Activated T-cell treated with anti-CD3 and anti-CD28 coated beads, Interleukin-2, amount 50 U/mL, for 72 hours (primary cell): ENCODE data around the gene SDCCAG8. TPM values are rescaled to one million over a fixed set of nuclear protein-coding genes. Genes with fewer than 3 reads are reported as not detected.

Source experiments
- ATAC-seq, 2 donors: fragments of 150-1000 bp; cut with Tn5 transposase; replicated peaks in 1 of 2; 2 replicates each; pipeline ENCODE4 v1.10.0; 2021; ENCODE audit warnings: moderate library complexity in 2 of 2, mild to moderate bottlenecking in 1 of 2
- DNase-seq, 2 donors: peaks; one replicate each; pipeline ENCODE4 v3.0.0; 2021 to 2022; ENCODE audit warnings: mixed read lengths in 1 of 2
- H3K27ac Mint-ChIP-seq: one replicate; pipeline ENCODE4 v1.8.0; 2022; ENCODE audit warnings: mild to moderate bottlenecking, moderate library complexity, mixed read lengths
- H3K27me3 Mint-ChIP-seq: one replicate; pipeline ENCODE4 v1.8.0; 2022; ENCODE audit warnings: low read depth, mixed read lengths
- H3K36me3 Mint-ChIP-seq, 2 donors: one replicate each; pipeline ENCODE4 v1.8.0; 2022; ENCODE audit warnings: mixed read lengths in 2 of 2, mild to moderate bottlenecking in 1 of 2; ENCODE audit not compliant: insufficient read depth in 2 of 2
- H3K4me1 Mint-ChIP-seq: one replicate; pipeline ENCODE4 v1.8.0; 2022; ENCODE audit warnings: low read depth, mixed read lengths
- H3K4me3 Mint-ChIP-seq, 2 donors: one replicate each; pipeline ENCODE4 v1.8.0; 2022; ENCODE audit warnings: mild to moderate bottlenecking in 2 of 2, mixed read lengths in 2 of 2, moderate library complexity in 2 of 2
- H3K9me3 Mint-ChIP-seq, 2 donors: one replicate each; pipeline ENCODE4 v1.8.0; 2022; ENCODE audit warnings: mixed read lengths in 2 of 2
- total RNA-seq, 2 donors: library from RNA; stranded (reverse); gene quantifications; one replicate each; pipeline ENCODE4 v1.2.3, GENCODE V29; 2022

Gene SDCCAG8
- total RNA-seq, 2 donors from 2014 or later, result 31.3 to 40.2 TPM

GRCh38 chr1:243434594-243434993, 178.8 kb downstream of the SDCCAG8 start:
- ATAC-seq, result no peak
- no peaks in the 10 kb centered on the region for H3K9me3 Mint-ChIP-seq
- no peak overlapping the region for H3K4me3 Mint-ChIP-seq
- no peak for DNase-seq
- H3K36me3 Mint-ChIP-seq, result peaks cover 0 to 2% of the 10 kb centered on the region in 2 donors
- H3K27ac Mint-ChIP-seq, result no peak overlapping the region
- H3K27me3 Mint-ChIP-seq, result no peaks in the 10 kb centered on the region
- peaks cover 7% of the 10 kb centered on the region for H3K4me1 Mint-ChIP-seq

DNA sequence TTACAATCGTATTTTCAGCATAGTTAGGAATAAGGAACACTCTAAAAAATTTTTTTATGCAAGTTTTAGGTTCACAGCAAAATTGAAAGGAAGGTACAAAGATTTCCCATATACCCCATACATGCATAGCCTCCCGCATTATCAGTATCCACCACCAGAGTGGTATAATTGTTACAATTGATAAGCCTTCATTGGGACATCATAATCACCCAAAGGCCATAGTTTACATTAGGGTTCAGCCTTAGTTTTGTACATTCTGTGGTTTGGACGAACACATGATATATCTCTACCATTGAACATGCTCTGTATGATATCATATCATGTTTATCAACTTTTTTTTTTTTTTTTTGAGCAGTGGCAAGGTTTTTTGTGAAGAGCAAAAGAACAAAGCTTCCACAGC, 180.0 kb downstream of the SDCCAG8 start:
- ATAC-seq (no peak), DNase-seq (no peak)
- H3K27me3 Mint-ChIP-seq, result no peaks in the 10 kb centered on the region
- no peak overlapping the region for H3K27ac Mint-ChIP-seq
- H3K4me3 Mint-ChIP-seq, result no peak overlapping the region
- no peaks in the 10 kb centered on the region for H3K9me3 Mint-ChIP-seq
- H3K4me1 Mint-ChIP-seq, result peaks cover 7% of the 10 kb centered on the region
- no peaks in the 10 kb centered on the region for H3K36me3 Mint-ChIP-seq

DNA sequence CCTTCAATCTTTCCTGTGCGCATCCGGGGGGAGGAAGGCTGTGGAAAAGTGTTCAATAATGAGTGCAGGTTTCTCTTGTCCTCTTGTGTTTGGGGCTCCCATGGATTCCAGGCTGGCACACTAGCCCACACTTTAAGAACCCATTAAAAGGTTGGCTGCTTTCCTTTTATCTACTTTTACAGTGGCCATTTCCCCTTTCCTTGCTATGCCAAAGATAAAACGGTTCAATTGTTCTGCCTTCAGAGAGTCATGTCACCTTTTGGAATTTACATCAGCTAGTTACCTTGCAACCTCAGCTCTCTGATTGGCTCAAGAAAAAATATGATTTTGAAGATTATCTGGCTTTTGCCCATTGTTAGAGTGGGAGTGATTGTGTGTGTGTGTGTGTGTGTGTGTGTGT, 182.3 kb downstream of the SDCCAG8 start:
- H3K4me3 Mint-ChIP-seq, result no peak overlapping the region
- ATAC-seq, result no peak
- H3K36me3 Mint-ChIP-seq, result no peaks in the 10 kb centered on the region
- no peaks in the 10 kb centered on the region for H3K27me3 Mint-ChIP-seq
- no peak overlapping the region for H3K27ac Mint-ChIP-seq
- no peak for DNase-seq
- H3K9me3 Mint-ChIP-seq, result no peaks in the 10 kb centered on the region
- H3K4me1 Mint-ChIP-seq, result peaks cover 7% of the 10 kb centered on the region

- DNase-seq, result no peak
- Mint-ChIP-seq H3K4me3 (no peak overlapping the region), H3K36me3 (no peaks in the 10 kb centered on the region), H3K27me3 (no peaks in the 10 kb centered on the region), H3K27ac (no peak overlapping the region), H3K4me1 (peaks cover 4% of the 10 kb centered on the region), H3K9me3 (no peaks in the 10 kb centered on the region)
- no peak for ATAC-seq
Observed at GRCh38 chr1:243438815-243439214, 183.0 kb downstream of the SDCCAG8 start.

DNA sequence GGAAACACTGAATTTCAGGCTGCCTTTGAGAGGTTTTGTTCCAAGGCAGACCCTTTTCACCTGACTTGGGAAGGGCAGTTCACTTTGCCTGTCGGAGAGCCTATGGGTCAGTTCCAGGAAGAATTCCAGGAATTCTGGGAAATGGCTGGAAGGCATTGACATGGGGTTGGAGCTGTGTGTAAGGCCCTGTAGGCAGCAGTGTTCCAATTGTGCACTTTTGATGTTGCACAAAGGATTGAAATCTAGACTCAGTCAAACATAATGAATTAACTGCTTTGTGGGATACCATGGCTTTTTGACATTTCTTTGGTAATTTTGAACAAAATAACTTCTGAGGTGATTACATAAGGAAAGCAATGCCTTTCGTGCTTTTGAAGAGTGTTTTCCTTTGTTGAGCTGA, 184.6 kb downstream of the SDCCAG8 start:
- Mint-ChIP-seq H3K36me3 (no peaks in the 10 kb centered on the region), H3K9me3 (no peaks in the 10 kb centered on the region), H3K27ac (no peak overlapping the region), H3K27me3 (no peaks in the 10 kb centered on the region), H3K4me1 (no peaks in the 10 kb centered on the region), H3K4me3 (no peak overlapping the region)
- DNase-seq (no peak), ATAC-seq (no peak)

DNA sequence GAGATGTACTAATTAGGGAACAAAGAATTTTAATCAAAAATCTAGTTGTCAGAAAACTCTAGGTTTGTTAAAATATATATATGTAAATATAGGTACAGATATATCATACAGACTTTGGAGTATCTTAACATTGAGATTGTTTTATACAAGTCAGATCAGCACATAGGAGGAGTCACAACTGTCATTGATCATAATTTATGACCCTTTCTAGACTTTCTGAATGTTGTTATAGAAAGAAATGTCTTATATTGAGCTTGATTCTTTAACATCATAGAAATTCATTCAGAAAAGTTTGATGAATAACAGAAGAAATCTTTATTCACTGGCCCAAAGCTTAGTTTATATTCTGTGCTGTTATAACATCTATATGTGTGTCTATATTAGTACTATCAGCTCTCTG, 185.8 kb downstream of the SDCCAG8 start:
- DNase-seq (no peak), ATAC-seq (no peak)
- Mint-ChIP-seq H3K4me1 (no peaks in the 10 kb centered on the region), H3K9me3 (no peaks in the 10 kb centered on the region), H3K36me3 (no peaks in the 10 kb centered on the region), H3K27ac (no peak overlapping the region), H3K4me3 (no peak overlapping the region), H3K27me3 (no peaks in the 10 kb centered on the region)

DNA sequence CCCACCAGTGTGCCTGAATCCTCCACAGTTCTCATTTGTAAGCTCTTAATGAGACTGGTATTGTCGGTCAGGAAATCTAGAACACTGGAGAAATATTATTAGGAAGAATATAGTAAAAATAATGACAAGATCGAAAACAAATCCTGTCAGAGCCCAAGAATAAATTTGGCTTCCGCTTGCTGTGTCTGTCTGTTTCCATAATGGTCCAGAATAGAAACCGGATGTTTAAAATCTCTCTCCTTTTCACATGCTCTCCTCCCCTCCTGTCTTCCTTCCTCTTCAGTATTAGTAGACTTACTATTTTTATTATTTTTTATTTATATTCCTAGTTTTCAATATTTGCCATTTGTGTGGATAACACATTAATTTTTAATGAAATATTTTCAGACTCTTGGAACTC, 187.7 kb downstream of the SDCCAG8 start:
- H3K4me1 Mint-ChIP-seq, result no peaks in the 10 kb centered on the region
- H3K27me3 Mint-ChIP-seq, result no peaks in the 10 kb centered on the region
- no peak overlapping the region for H3K27ac Mint-ChIP-seq
- no peaks in the 10 kb centered on the region for H3K9me3 Mint-ChIP-seq
- DNase-seq (no peak), ATAC-seq (no peak)
- H3K36me3 Mint-ChIP-seq, result no peaks in the 10 kb centered on the region
- no peak overlapping the region for H3K4me3 Mint-ChIP-seq

DNA sequence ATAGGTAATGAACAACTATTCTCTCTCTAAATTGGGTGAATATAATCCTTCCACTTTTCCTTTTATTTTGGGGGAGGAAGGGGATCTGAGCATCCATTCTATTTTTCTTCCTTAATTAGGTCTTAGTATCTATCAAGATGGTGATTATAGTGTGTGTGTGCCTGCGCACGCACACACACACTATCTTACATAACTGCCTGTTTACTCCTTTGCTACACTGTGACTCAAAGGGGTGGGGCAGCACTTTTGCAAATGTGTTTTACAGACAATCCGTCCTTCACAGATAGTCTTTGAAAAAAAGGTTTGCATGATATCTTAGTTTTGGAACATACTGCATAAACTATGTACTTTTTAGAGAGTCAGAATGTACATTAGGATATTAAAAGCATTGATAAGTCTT, 191.5 kb downstream of the SDCCAG8 start:
- DNase-seq, result no peak

DNA sequence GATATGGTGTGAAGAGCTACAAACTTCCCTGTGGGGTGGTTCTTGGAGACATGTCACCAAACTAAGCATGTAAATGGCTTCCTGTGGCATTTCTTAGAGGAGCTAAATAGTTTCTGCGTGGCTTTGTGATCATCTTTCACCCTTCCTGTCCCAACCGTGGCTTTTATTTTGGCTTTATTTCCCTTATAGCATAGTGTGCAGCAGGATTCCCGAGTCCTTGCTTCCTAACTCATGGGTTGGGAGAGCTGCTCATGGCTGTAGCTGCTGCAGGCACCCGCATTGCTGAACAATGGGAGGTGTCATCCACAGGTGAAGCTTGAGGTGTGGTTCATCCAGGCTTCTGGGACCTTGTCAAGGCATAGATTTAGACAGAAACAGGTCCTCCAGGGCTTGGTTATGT, 192.0 kb downstream of the SDCCAG8 start:
- no peak overlapping the region for H3K4me3 Mint-ChIP-seq
- no peaks in the 10 kb centered on the region for H3K4me1 Mint-ChIP-seq
- no peaks in the 10 kb centered on the region for H3K9me3 Mint-ChIP-seq
- ATAC-seq (no peak), DNase-seq (no peak)
- no peaks in the 10 kb centered on the region for H3K27me3 Mint-ChIP-seq
- no peak overlapping the region for H3K27ac Mint-ChIP-seq
- H3K36me3 Mint-ChIP-seq, result peaks cover 0 to 4% of the 10 kb centered on the region in 2 donors

More for the DNA sequence above, 191.5 kb downstream of the SDCCAG8 start:
- H3K4me3 Mint-ChIP-seq, result no peak overlapping the region
- H3K27me3 Mint-ChIP-seq, result no peaks in the 10 kb centered on the region
- H3K27ac Mint-ChIP-seq, result no peak overlapping the region
- ATAC-seq, result no peak
- peaks cover 0 to 4% of the 10 kb centered on the region in 2 donors for H3K36me3 Mint-ChIP-seq
- H3K4me1 Mint-ChIP-seq, result no peaks in the 10 kb centered on the region
- H3K9me3 Mint-ChIP-seq, result no peaks in the 10 kb centered on the region

- Mint-ChIP-seq H3K27ac (no peak overlapping the region), H3K4me1 (no peaks in the 10 kb centered on the region), H3K36me3 (peaks cover 0 to 4% of the 10 kb centered on the region in 2 donors), H3K27me3 (no peaks in the 10 kb centered on the region), H3K4me3 (no peak overlapping the region), H3K9me3 (no peaks in the 10 kb centered on the region)
- no peak for ATAC-seq
- DNase-seq, result no peak
Observed at GRCh38 chr1:243449373-243449772, 193.5 kb downstream of the SDCCAG8 start.

GRCh38 chr1:243452092-243452491, 196.3 kb downstream of the SDCCAG8 start:
- Mint-ChIP-seq H3K36me3 (peaks cover 0 to 4% of the 10 kb centered on the region in 2 donors), H3K9me3 (no peaks in the 10 kb centered on the region), H3K27me3 (no peaks in the 10 kb centered on the region), H3K4me1 (no peaks in the 10 kb centered on the region), H3K4me3 (no peak overlapping the region), H3K27ac (no peak overlapping the region)
- DNase-seq (no peak), ATAC-seq (no peak)

- Mint-ChIP-seq H3K4me1 (no peaks in the 10 kb centered on the region), H3K9me3 (no peaks in the 10 kb centered on the region), H3K27ac (no peak overlapping the region), H3K4me3 (no peak overlapping the region), H3K36me3 (peaks cover 0 to 2% of the 10 kb centered on the region in 2 donors), H3K27me3 (no peaks in the 10 kb centered on the region)
- DNase-seq (no peak), ATAC-seq (no peak)
Observed at GRCh38 chr1:243454328-243454997, 198.6 kb downstream of the SDCCAG8 start.

DNA sequence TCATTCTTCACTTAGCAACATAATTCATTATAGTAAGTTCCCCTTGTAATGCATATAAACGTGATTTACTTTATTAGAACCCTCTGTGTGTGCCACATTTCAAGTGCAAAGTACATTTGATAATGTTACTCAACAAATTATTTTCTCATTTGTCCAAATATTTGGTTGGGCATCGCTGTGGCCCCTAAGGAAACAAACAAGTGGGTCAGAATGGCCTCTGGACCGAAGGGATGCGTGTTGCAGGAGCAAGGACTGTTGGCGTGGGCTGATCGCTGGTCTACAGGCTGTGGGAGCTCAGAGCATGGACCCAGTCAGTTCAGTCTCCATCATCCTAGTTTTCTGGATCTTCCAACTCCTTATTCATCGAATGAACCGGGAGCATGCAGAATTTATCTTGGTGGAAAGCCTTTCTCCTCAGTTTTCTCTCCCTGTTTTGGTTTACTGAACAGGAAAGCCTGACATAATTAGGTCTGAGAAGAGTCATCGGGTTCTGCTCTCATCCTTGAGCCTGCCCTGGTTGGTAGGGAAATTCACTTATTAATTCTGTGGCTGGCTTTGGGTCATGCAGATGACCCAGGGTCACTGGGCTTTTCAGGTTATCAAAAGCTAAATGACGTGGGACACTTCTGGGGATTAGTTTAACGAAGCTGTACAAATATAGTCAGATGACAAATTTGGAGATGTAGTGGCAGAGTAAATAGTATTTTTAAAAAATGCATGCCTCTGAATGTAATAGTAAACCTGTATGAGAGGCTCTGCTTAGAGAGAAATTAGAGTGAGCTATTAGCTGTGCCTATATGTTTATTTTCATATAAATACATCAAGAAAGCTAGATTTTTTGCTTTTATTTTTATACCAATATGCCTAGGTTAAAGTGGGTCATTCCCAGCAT, 200.2 kb downstream of the SDCCAG8 start:
- H3K36me3 Mint-ChIP-seq, result no peaks in the 10 kb centered on the region
- ATAC-seq (no peak), DNase-seq (no peak)
- H3K4me1 Mint-ChIP-seq, result no peaks in the 10 kb centered on the region
- H3K27me3 Mint-ChIP-seq, result no peaks in the 10 kb centered on the region
- no peak overlapping the region for H3K27ac Mint-ChIP-seq
- H3K4me3 Mint-ChIP-seq, result no peak overlapping the region
- no peaks in the 10 kb centered on the region for H3K9me3 Mint-ChIP-seq
